HEK293 (cell line): ENCODE data around the gene EMILIN1.

Experiments used
- CTCF ChIA-PET: fragments of 350-600 bp; formaldehyde crosslinking; extraction: SDS; loops from one replicate; lab custom pipeline; 2021; ENCODE audit warnings: antibody characterized with exemption; lab: Yijun Ruan, JAX
- POLR2A ChIA-PET: fragments of 300-600 bp; formaldehyde crosslinking; extraction: SDS; loops from one replicate; lab custom pipeline; 2020; ENCODE audit warnings: antibody characterized with exemption, inconsistent platforms; lab: Yijun Ruan, JAX
- H3K27ac ChIP-seq: fragments of 200-500 bp; sonication (Bioruptor generic); 2 replicates; pipeline ENCODE4 v1.5.1; 2014; ENCODE audit warnings: low read depth, low read length, control low read depth, inconsistent platforms; ENCODE audit errors: extremely low read depth
- H3K36me3 ChIP-seq, 2 experiments: fragments of 200-500 bp in 1 of 2; sonication (Bioruptor generic) in 1 of 2; 1 replicate in 1 of 2; 2 replicates in 1 of 2; pipeline ENCODE4 v1.5.1; 2014 to 2017; ENCODE audit warnings: inconsistent platforms in 2 of 2, low read length in 2 of 2; ENCODE audit not compliant: control insufficient read depth in 2 of 2, insufficient read depth in 1 of 2
- H3K4me1 ChIP-seq: fragments of 200-500 bp; sonication (Bioruptor generic); 2 replicates; pipeline ENCODE4 v1.5.1; 2014; ENCODE audit warnings: mild to moderate bottlenecking, low read length, inconsistent platforms; ENCODE audit not compliant: control insufficient read depth, insufficient read depth
- H3K4me3 ChIP-seq: 2 replicates; pipeline ENCODE4 v1.5.1; 2011; ENCODE audit warnings: low read depth, mild to moderate bottlenecking, control low read depth, low read length, moderate library complexity
- H3K9me3 ChIP-seq: fragments of 200-500 bp; sonication (Bioruptor generic); 2 replicates; pipeline ENCODE4 v1.5.1; 2014; ENCODE audit warnings: low read depth, low read length, inconsistent platforms; ENCODE audit not compliant: control insufficient read depth, insufficient read depth
- SALL2 ChIP-seq: fragments of 450-650 bp; formaldehyde crosslinking; IDR thresholded peaks from 2 replicates; pipeline ENCODE4 v1.5.0; 2017; ENCODE audit warnings: missing biosample characterization, mild to moderate bottlenecking, missing genetic modification characterization, borderline replicate concordance
- SCRT1 ChIP-seq: fragments of 450-650 bp; formaldehyde crosslinking; IDR thresholded peaks from 2 replicates; pipeline ENCODE4 v1.5.1; 2016; ENCODE audit warnings: missing biosample characterization, missing genetic modification characterization, borderline replicate concordance
- SCRT2 ChIP-seq: fragments of 450-650 bp; formaldehyde crosslinking; IDR thresholded peaks from 2 replicates; pipeline ENCODE4 v1.5.1; 2016; ENCODE audit warnings: missing biosample characterization, missing genetic modification characterization
- ZBTB44 ChIP-seq: fragments of 450-650 bp; IDR thresholded peaks from 2 replicates; pipeline ENCODE4 v1.5.1; 2018; ENCODE audit warnings: missing biosample characterization, mild to moderate bottlenecking, missing genetic modification characterization
- ZBTB7A ChIP-seq: fragments of 450-650 bp; formaldehyde crosslinking; IDR thresholded peaks from 2 replicates; pipeline ENCODE4 v1.5.1; 2016; ENCODE audit warnings: low read depth, missing biosample characterization, missing genetic modification characterization
- ZBTB8A ChIP-seq: fragments of 450-650 bp; formaldehyde crosslinking; IDR thresholded peaks from 2 replicates; pipeline ENCODE4 v1.5.1; 2016; ENCODE audit warnings: missing biosample characterization, missing genetic modification characterization
- ZFHX2 ChIP-seq: fragments of 450-650 bp; formaldehyde crosslinking; conservative IDR thresholded peaks from 2 replicates; pipeline ENCODE4 v1.5.1; 2016; ENCODE audit warnings: missing biosample characterization, missing genetic modification characterization
- ZNF133 ChIP-seq: fragments of 450-650 bp; formaldehyde crosslinking; IDR thresholded peaks from 2 replicates; pipeline ENCODE4 v1.5.1; 2016; ENCODE audit warnings: missing biosample characterization, missing genetic modification characterization
- ZNF148 ChIP-seq: fragments of 450-650 bp; formaldehyde crosslinking; IDR thresholded peaks from 2 replicates; pipeline ENCODE4 v1.5.0; 2017; ENCODE audit warnings: missing biosample characterization, missing genetic modification characterization, borderline replicate concordance
- ZNF16 ChIP-seq: fragments of 450-650 bp; formaldehyde crosslinking; IDR thresholded peaks from 2 replicates; pipeline ENCODE4 v1.5.1; 2016; ENCODE audit warnings: low read depth, missing biosample characterization, missing genetic modification characterization
- ZNF292 ChIP-seq: fragments of 450-650 bp; formaldehyde crosslinking; IDR thresholded peaks from 2 replicates; pipeline ENCODE4 v1.5.1; 2016; ENCODE audit warnings: low read depth, missing biosample characterization, missing genetic modification characterization, borderline replicate concordance
- ZNF48 ChIP-seq: fragments of 450-650 bp; formaldehyde crosslinking; IDR thresholded peaks from 2 replicates; pipeline ENCODE4 v1.5.1; 2016; ENCODE audit warnings: missing biosample characterization, missing genetic modification characterization
- ZNF555 ChIP-seq: fragments of 450-650 bp; formaldehyde crosslinking; conservative IDR thresholded peaks from 2 replicates; pipeline ENCODE4 v1.5.1; 2017; ENCODE audit warnings: missing biosample characterization, mild to moderate bottlenecking, missing genetic modification characterization, inconsistent platforms
- ZNF558 ChIP-seq: fragments of 450-650 bp; formaldehyde crosslinking; IDR thresholded peaks from 2 replicates; pipeline ENCODE4 v1.5.1; 2016; ENCODE audit warnings: missing biosample characterization, missing genetic modification characterization
- ZNF585B ChIP-seq: fragments of 450-650 bp; formaldehyde crosslinking; IDR thresholded peaks from 2 replicates; pipeline ENCODE4 v1.5.1; 2016; ENCODE audit warnings: missing biosample characterization, missing genetic modification characterization
- ZNF600 ChIP-seq: fragments of 450-650 bp; formaldehyde crosslinking; IDR thresholded peaks from 2 replicates; pipeline ENCODE4 v1.5.1; 2016; ENCODE audit warnings: missing biosample characterization, missing genetic modification characterization
- ZSCAN23 ChIP-seq: fragments of 450-650 bp; formaldehyde crosslinking; IDR thresholded peaks from 2 replicates; pipeline ENCODE4 v1.5.1; 2016; ENCODE audit warnings: missing biosample characterization, missing genetic modification characterization

Gene EMILIN1

GRCh38 chr2:27032495-27033252, 45.7 kb upstream of the EMILIN1 start, which contains the start of gene TMEM214 (continued):
- TF ChIP-seq ZNF16 (tag by site-specific recombination), result no peak
- TF ChIP-seq ZBTB8A (tag by site-specific recombination), result peak; percentile 98
- peak; percentile 43; the same call in 1 of the 2 replicates for TF ChIP-seq ZNF600

GRCh38 chr2:27033253-27033852, 45.1 kb upstream of the EMILIN1 start:
- CTCF ChIA-PET, result interaction anchor here (1.0 to 2.0 kb wide), 4 partner anchors 17 to 269 kb away, joined by 3 to 7 read pairs (median 4); no protein-coding TSS in a partner anchor
- H3K36me3 ChIP-seq, result peaks cover 10 to 65% of the 10 kb centered on the region in 2 experiments

GRCh38 chr2:27038012-27038411, 40.4 kb upstream of the EMILIN1 start:
- peaks cover 3 to 87% of the 10 kb centered on the region in 2 experiments for H3K36me3 ChIP-seq
- ChIA-PET CTCF (interaction anchor here (0.9 kb wide), 1 partner anchor 8 kb away, joined by 3 read pairs; no protein-coding TSS in a partner anchor), POLR2A (interaction anchor here (1.0 to 2.0 kb wide), 3 partner anchors 12 to 273 kb away, joined by 3 to 11 read pairs (median 6); partner anchors contain the start of genes AGBL5 and OST4)
- no peak overlapping the region for H3K4me3 ChIP-seq
- H3K4me1 ChIP-seq, result peaks cover 22% of the 10 kb centered on the region
- H3K27ac ChIP-seq, result no peak overlapping the region
- no peaks in the 10 kb centered on the region for H3K9me3 ChIP-seq
- TF ChIP-seq ZBTB7A (tag by site-specific recombination) (no peak), ZSCAN23 (tag by site-specific recombination) (no peak), ZNF555 (tag by site-specific recombination) (no peak), ZBTB44 (no peak), ZNF292 (tag by site-specific recombination) (no peak), ZNF585B (tag by site-specific recombination) (no peak), ZNF48 (no peak), ZFHX2 (tag by site-specific recombination) (no peak), ZNF133 (tag by site-specific recombination) (no peak), SALL2 (tag by site-specific recombination) (no peak), ZNF558 (tag by site-specific recombination) (no peak)

More at GRCh38 chr2:27033253-27033852, 45.1 kb upstream of the EMILIN1 start:
- TF ChIP-seq SCRT1 (peak; percentile 81), ZNF148 (tag by site-specific recombination) (no peak), SCRT2 (tag by site-specific recombination) (peak; percentile 95)
- peak overlapping the region; percentile 86 for H3K4me3 ChIP-seq
- 0 out of 2 replicates have a peak, but pooled peaks cover 5% of the 10 kb centered on the region for H3K4me1 ChIP-seq
- POLR2A ChIA-PET, result interaction anchor here (0.5 to 4.4 kb wide), 7 partner anchors 10 to 1701 kb away, joined by 3 to 35 read pairs (median 6); partner anchors contain the start of genes AGBL5 and OST4
- peak overlapping the region; percentile 66; the same call in 1 of the 2 replicates for H3K27ac ChIP-seq
- H3K9me3 ChIP-seq, result no peaks in the 10 kb centered on the region
